HL-60 (cell line): ENCODE data around the gene CITED4.

Source experiments
- POLR2AphosphoS5 ChIP-seq: IDR thresholded peaks from 2 replicates; pipeline ENCODE4 v1.6.1; 2012; ENCODE audit warnings: low read depth
- SPI1 ChIP-seq: IDR thresholded peaks from 2 replicates; pipeline ENCODE4 v1.6.1; 2012; ENCODE audit warnings: low read depth, mild to moderate bottlenecking, borderline replicate concordance
- TF ChIP-seq, protein P1 (sequence below): IDR thresholded peaks from one replicate; pipeline ENCODE4 v1.5.1; 2011; ENCODE audit warnings: low read length, control low read depth, inconsistent platforms; ENCODE audit not compliant: insufficient read depth

DNA sequence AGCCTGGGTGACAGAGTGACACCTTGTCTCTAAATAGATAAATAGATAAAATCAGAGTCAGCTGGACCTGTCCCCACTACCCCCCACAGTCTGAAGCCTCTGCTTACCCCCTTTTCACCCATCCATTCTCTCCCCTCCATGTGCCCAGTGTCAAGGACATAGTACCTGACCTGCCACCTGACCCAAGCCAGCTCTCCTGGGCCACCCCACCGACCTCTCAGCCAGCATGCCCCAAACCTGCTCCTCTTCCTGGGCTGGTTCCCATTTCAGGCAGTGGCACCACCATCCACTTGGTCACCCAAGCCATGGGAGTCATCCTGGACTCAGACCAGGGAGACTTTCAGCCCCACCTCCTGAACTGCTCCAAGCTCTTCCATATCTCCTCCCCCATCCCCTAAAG lies 28.2 kb downstream of the CITED4 start:
- TF ChIP-seq, protein P1, sequence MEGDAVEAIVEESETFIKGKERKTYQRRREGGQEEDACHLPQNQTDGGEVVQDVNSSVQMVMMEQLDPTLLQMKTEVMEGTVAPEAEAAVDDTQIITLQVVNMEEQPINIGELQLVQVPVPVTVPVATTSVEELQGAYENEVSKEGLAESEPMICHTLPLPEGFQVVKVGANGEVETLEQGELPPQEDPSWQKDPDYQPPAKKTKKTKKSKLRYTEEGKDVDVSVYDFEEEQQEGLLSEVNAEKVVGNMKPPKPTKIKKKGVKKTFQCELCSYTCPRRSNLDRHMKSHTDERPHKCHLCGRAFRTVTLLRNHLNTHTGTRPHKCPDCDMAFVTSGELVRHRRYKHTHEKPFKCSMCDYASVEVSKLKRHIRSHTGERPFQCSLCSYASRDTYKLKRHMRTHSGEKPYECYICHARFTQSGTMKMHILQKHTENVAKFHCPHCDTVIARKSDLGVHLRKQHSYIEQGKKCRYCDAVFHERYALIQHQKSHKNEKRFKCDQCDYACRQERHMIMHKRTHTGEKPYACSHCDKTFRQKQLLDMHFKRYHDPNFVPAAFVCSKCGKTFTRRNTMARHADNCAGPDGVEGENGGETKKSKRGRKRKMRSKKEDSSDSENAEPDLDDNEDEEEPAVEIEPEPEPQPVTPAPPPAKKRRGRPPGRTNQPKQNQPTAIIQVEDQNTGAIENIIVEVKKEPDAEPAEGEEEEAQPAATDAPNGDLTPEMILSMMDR, result no peak
- TF ChIP-seq SPI1 (no peak), POLR2AphosphoS5 (no peak)
